SK-N-SH (cell line): Measurements from ENCODE around the gene COP1.

Experiments used
- CTCF ChIP-seq: fragments of 200-600 bp; sonication (generic); IDR thresholded peaks from 2 replicates; pipeline ENCODE4 v1.6.1; 2017; ENCODE audit warnings: antibody characterized with exemption, mild to moderate bottlenecking, moderate library complexity
- EP300 ChIP-seq, 2 experiments: IDR thresholded peaks; 2 replicates each; pipeline versions ENCODE4 v1.4.0 to v1.6.1; 2012; ENCODE audit warnings: borderline replicate concordance in 1 of 2, low read depth in 1 of 2, low read length in 1 of 2
- EZH2phosphoT487 ChIP-seq: fragments of 200-600 bp; sonication (generic); IDR thresholded peaks from 2 replicates; pipeline ENCODE4 v1.6.1; 2017; ENCODE audit warnings: low read depth, mixed run types, mild to moderate bottlenecking, antibody characterized with exemption, moderate library complexity, borderline replicate concordance
- PBX3 ChIP-seq: IDR thresholded peaks from 2 replicates; pipeline ENCODE4; 2012
- POLR2AphosphoS5 ChIP-seq: IDR thresholded peaks from 2 replicates; pipeline ENCODE4 v1.6.1; 2012; ENCODE audit warnings: low read depth, low read length
- RFX5 ChIP-seq: IDR thresholded peaks from 2 replicates; pipeline ENCODE4 v1.6.1; 2012; ENCODE audit warnings: mild to moderate bottlenecking, improper control_type of control experiment, low read length
- RXRA ChIP-seq: IDR thresholded peaks from 2 replicates; pipeline ENCODE4 v1.4.0; 2012; ENCODE audit warnings: low read depth, mild to moderate bottlenecking, borderline replicate concordance
- TAF1 ChIP-seq: IDR thresholded peaks from 2 replicates; pipeline ENCODE4 v1.6.1; 2012; ENCODE audit warnings: low read depth, mild to moderate bottlenecking, low read length, moderate library complexity, borderline replicate concordance
- YY1 ChIP-seq: IDR thresholded peaks from 2 replicates; pipeline ENCODE4 v1.4.0; 2012; ENCODE audit warnings: low read depth, mild to moderate bottlenecking
- ZBTB33 ChIP-seq: IDR thresholded peaks from 2 replicates; pipeline ENCODE4 v1.4.0; 2012; ENCODE audit warnings: low read depth, borderline replicate concordance

GRCh38 chr1:176136891-176137290 lies 70.2 kb downstream of the COP1 start:
- TF ChIP-seq CTCF (no peak), POLR2AphosphoS5 (no peak), YY1 (no peak), EP300 (IDR thresholded peaks at IDR 0.05; ENCODE audit: borderline replicate concordance in 1 of 2, low read depth in 1 of 2, low read length in 1 of 2) (no peak), TAF1 (no peak), RXRA (no peak), PBX3 (no peak), ZBTB33 (no peak), RFX5 (no peak), EZH2phosphoT487 (no peak)
